ENCODE measurements around the gene LCTL. TPM values are rescaled to one million over a fixed set of nuclear protein-coding genes. Genes with fewer than 3 reads are reported as not detected.

The LCTL gene
- total and polyA plus RNA-seq, 2 experiments from 2014 or later = 1.8 TPM; not detected in 1

- TF ChIP-seq EZH2phosphoT487 (IDR thresholded peaks at IDR 0.05; ENCODE audit: low read depth, severe bottlenecking, unreplicated experiment) = no peak
- no peak for TF ChIP-seq EZH2 (IDR thresholded peaks at IDR 0.05; ENCODE audit: borderline replicate concordance)
- no peak for TF ChIP-seq CTCF (IDR thresholded peaks at IDR 0.05; ENCODE audit: poor library complexity)
- Histone ChIP-seq H3K4me3 (no peak overlapping the region), H3K4me1 (ENCODE audit: insufficient read depth) (no peaks in the 10 kb centered on the region), H3K27ac (peak overlapping the region; percentile 54), H3K9me2 (replicated peaks; ENCODE audit: insufficient read depth) (no peaks in the 10 kb centered on the region), H3K4me2 (no peak overlapping the region), H3K9me3 (ENCODE audit: low read depth) (no peaks in the 10 kb centered on the region), H3K79me2 (no peaks in the 10 kb centered on the region), H3K36me3 (replicated peaks; ENCODE audit: insufficient read depth, low read depth) (no peaks in the 10 kb centered on the region), H2AFZ (no peak overlapping the region), H4K20me1 (ENCODE audit: insufficient read depth, poor library complexity, severe bottlenecking) (no peaks in the 10 kb centered on the region), H3K27me3 (no peaks in the 10 kb centered on the region)
- DNase-seq (ENCODE audit: low spot score) = no peak
- WGBS (ENCODE audit: low lambda C conversion rate, missing lambda C conversion rate) = 97% methylated on average over 7 of the region's 7 CpGs
Measured at GRCh38 chr15:66573348-66573718, 7.5 kb upstream of the LCTL start.

- no peak overlapping the region for H2AFZ ChIP-seq
- no peaks in the 10 kb centered on the region for H3K9me2 ChIP-seq (replicated peaks; ENCODE audit: insufficient read depth)
- 81% methylated on average over 4 of the region's 4 CpGs for WGBS (ENCODE audit: low lambda C conversion rate, missing lambda C conversion rate)
Measured at GRCh38 chr15:66572146-66572545, 6.3 kb upstream of the LCTL start.

GRCh38 chr15:66570842-66571478, 5.2 kb upstream of the LCTL start:
- Histone ChIP-seq H3K9me2 (replicated peaks; ENCODE audit: insufficient read depth) (no peaks in the 10 kb centered on the region), H2AFZ (no peak overlapping the region), H3K36me3 (replicated peaks; ENCODE audit: insufficient read depth, low read depth) (no peaks in the 10 kb centered on the region), H3K79me2 (no peaks in the 10 kb centered on the region), H3K27me3 (no peaks in the 10 kb centered on the region), H3K27ac (no peak overlapping the region), H3K4me3 (no peak overlapping the region), H3K9me3 (ENCODE audit: low read depth) (no peaks in the 10 kb centered on the region), H4K20me1 (ENCODE audit: insufficient read depth, poor library complexity, severe bottlenecking) (no peaks in the 10 kb centered on the region), H3K4me1 (ENCODE audit: insufficient read depth) (no peaks in the 10 kb centered on the region), H3K4me2 (no peak overlapping the region)
- WGBS (ENCODE audit: low lambda C conversion rate, missing lambda C conversion rate) = 82% methylated on average over 6 of the region's 6 CpGs
- no peak for DNase-seq (ENCODE audit: low spot score)
- TF ChIP-seq CTCF (IDR thresholded peaks at IDR 0.05; ENCODE audit: poor library complexity) = no peak
- TF ChIP-seq EZH2phosphoT487 (IDR thresholded peaks at IDR 0.05; ENCODE audit: low read depth, severe bottlenecking, unreplicated experiment) = no peak
- TF ChIP-seq EZH2 (IDR thresholded peaks at IDR 0.05; ENCODE audit: borderline replicate concordance) = no peak

More at GRCh38 chr15:66572146-66572545, 6.3 kb upstream of the LCTL start:
- no peaks in the 10 kb centered on the region for H3K79me2 ChIP-seq
- no peaks in the 10 kb centered on the region for H3K36me3 ChIP-seq (replicated peaks; ENCODE audit: insufficient read depth, low read depth)
- H3K9me3 ChIP-seq (ENCODE audit: low read depth) = no peaks in the 10 kb centered on the region
- H3K27ac ChIP-seq = no peak overlapping the region
- H3K27me3 ChIP-seq = no peaks in the 10 kb centered on the region
- H3K4me1 ChIP-seq (ENCODE audit: insufficient read depth) = no peaks in the 10 kb centered on the region
- H3K4me3 ChIP-seq = no peak overlapping the region
- no peak for TF ChIP-seq CTCF (IDR thresholded peaks at IDR 0.05; ENCODE audit: poor library complexity)
- TF ChIP-seq EZH2phosphoT487 (IDR thresholded peaks at IDR 0.05; ENCODE audit: low read depth, severe bottlenecking, unreplicated experiment) = no peak
- no peak for TF ChIP-seq EZH2 (IDR thresholded peaks at IDR 0.05; ENCODE audit: borderline replicate concordance)
- no peak for DNase-seq (ENCODE audit: low spot score)
- no peak overlapping the region for H3K4me2 ChIP-seq
- H4K20me1 ChIP-seq (ENCODE audit: insufficient read depth, poor library complexity, severe bottlenecking) = no peaks in the 10 kb centered on the region

Measured in hepatocyte (in vitro differentiated cells).